ENCODE results near the gene CRHR1.

DNA sequence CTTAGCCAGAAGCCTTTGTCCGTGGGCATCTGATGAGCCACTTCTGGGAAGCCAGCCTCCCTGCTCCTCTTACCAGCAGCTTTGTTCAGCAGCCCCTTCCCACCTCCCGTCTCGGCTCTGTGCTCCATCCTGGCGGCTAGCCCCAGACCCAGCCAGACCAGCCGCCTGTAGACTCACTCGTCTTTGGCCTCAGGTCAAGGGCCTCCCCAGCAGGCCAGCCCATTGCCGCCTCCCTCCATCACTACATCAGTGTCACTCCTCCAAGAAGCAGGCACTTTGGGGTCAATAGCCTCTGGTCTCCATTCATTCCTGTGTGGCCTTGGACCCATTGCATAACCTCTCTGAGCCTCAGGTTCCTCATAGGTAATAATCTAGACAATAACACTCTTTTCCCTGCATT is 20.9 kb upstream of the CRHR1 start:
- TF ChIP-seq, protein P1, sequence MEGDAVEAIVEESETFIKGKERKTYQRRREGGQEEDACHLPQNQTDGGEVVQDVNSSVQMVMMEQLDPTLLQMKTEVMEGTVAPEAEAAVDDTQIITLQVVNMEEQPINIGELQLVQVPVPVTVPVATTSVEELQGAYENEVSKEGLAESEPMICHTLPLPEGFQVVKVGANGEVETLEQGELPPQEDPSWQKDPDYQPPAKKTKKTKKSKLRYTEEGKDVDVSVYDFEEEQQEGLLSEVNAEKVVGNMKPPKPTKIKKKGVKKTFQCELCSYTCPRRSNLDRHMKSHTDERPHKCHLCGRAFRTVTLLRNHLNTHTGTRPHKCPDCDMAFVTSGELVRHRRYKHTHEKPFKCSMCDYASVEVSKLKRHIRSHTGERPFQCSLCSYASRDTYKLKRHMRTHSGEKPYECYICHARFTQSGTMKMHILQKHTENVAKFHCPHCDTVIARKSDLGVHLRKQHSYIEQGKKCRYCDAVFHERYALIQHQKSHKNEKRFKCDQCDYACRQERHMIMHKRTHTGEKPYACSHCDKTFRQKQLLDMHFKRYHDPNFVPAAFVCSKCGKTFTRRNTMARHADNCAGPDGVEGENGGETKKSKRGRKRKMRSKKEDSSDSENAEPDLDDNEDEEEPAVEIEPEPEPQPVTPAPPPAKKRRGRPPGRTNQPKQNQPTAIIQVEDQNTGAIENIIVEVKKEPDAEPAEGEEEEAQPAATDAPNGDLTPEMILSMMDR (conservative IDR thresholded peaks at IDR 0.05 in 1 of 2, IDR thresholded peaks at IDR 0.05 in 1 of 2; ENCODE audit: extremely low read depth in 1 of 2, insufficient read depth in 1 of 2, low read depth in 1 of 2, low read length in 2 of 2) = no peak
- no peak for TF ChIP-seq EZH2 (IDR thresholded peaks at IDR 0.05; ENCODE audit: borderline replicate concordance, low read length)

Data from mammary epithelial cell (primary cell).